H1 (cell line): ENCODE results near the gene RHOC.

ENCODE experiments used
- CREB1 ChIP-seq: IDR thresholded peaks from 2 replicates; pipeline ENCODE4 v1.6.1; 2012; ENCODE audit warnings: inconsistent platforms
- CTCF ChIP-seq, 3 experiments: IDR thresholded peaks; 1 replicate in 2 of 3; 2 replicates in 1 of 3; pipeline versions ENCODE4 v1.5.1 to v1.6.1; 2011; ENCODE audit warnings: low read length in 3 of 3, mild to moderate bottlenecking in 3 of 3, inconsistent platforms in 2 of 3, low read depth in 1 of 3, moderate library complexity in 1 of 3; ENCODE audit not compliant: insufficient read depth in 1 of 3; ENCODE audit errors: control extremely low read depth in 1 of 3
- EP300 ChIP-seq, 2 experiments: IDR thresholded peaks; 1 replicate in 1 of 2; 2 replicates in 1 of 2; pipeline ENCODE4 v1.6.1; 2011 to 2012; ENCODE audit warnings: low read depth in 2 of 2, low read length in 2 of 2, mild to moderate bottlenecking in 2 of 2, borderline replicate concordance in 1 of 2, inconsistent platforms in 1 of 2, moderate library complexity in 1 of 2
- EZH2 ChIP-seq: fragments of 200-600 bp; sonication (generic); IDR thresholded peaks from 2 replicates; pipeline ENCODE4 v1.7.1; 2012; ENCODE audit warnings: low read depth, mild to moderate bottlenecking, moderate library complexity, low read length, inconsistent platforms; ENCODE audit not compliant: severe bottlenecking
- JUND ChIP-seq: IDR thresholded peaks from 2 replicates; pipeline ENCODE4 v1.6.1; 2011; ENCODE audit warnings: mild to moderate bottlenecking, improper control_type of control experiment, low read length
- PHF8 ChIP-seq: fragments of 200-600 bp; sonication (generic); conservative IDR thresholded peaks from 2 replicates; pipeline ENCODE4 v1.7.1; 2012; ENCODE audit warnings: low read depth, mild to moderate bottlenecking, inconsistent platforms, low read length, moderate library complexity
- POLR2A ChIP-seq, 2 experiments: IDR thresholded peaks; 1 replicate in 1 of 2; 2 replicates in 1 of 2; pipeline ENCODE4 v1.6.1; 2011; ENCODE audit warnings: low read depth in 2 of 2, low read length in 2 of 2, mild to moderate bottlenecking in 2 of 2; ENCODE audit errors: control extremely low read depth in 1 of 2
- RFX5 ChIP-seq: IDR thresholded peaks from 2 replicates; pipeline ENCODE4 v1.6.1; 2011; ENCODE audit warnings: low read depth, low read length, improper control_type of control experiment, borderline replicate concordance
- SP2 ChIP-seq: IDR thresholded peaks from 2 replicates; pipeline ENCODE4 v1.6.1; 2012; ENCODE audit warnings: mild to moderate bottlenecking, low read length, inconsistent platforms
- SUZ12 ChIP-seq: fragments of 200-600 bp; sonication (generic); IDR thresholded peaks from 2 replicates; pipeline ENCODE4 v1.6.1; 2012; ENCODE audit warnings: mild to moderate bottlenecking, inconsistent platforms, low read length, moderate library complexity, mixed read lengths
- TAF1 ChIP-seq: IDR thresholded peaks from 2 replicates; pipeline ENCODE4 v1.6.1; 2011; ENCODE audit warnings: mild to moderate bottlenecking, low read depth, low read length

DNA sequence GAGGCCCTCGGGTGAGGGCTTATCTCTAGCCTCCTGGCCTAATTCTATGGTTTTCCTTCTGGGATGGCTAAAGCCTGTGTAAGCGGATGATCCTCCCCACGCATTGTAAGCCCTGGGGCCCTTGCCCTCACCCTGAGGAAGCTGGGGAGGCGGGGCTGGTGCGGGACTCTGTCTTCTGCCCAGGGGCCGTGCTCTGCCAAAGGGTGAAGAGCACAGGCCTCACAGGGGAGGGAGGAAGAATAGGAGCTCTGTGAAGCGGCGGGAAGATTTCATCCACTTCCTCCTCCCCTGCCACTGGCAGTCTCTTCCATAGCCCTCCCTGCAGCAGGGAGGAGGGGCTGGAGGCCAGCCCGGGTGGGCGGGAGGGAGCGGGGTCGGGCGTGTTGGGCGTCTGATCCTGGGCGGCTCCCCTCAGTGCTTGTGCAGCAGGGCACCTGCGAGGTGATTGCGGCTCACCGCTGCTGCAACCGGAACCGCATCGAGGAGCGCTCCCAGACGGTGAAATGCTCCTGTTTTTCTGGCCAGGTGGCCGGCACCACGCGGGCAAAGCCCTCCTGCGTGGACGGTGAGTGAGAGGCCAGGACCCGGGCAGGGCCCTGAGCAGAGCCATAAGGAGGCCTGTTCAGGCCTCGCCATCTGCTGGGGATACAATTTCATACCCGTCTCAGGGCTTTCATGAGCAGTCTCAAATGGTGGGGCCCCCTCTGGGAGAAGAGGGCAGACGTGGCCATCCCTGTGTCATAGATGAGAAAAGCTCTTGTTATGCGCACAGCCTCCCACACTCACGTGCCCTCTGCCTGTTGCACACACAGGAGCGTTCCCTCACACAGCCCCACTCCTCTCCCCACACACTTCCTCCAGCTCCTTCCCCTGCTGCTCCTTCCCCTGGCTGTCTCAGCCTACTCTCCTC, 15.9 kb upstream of the RHOC start:
- TF ChIP-seq CREB1 (no peak), SP2 (no peak), POLR2A (IDR thresholded peaks at IDR 0.05; ENCODE audit: control extremely low read depth in 1 of 2, low read depth in 2 of 2, low read length in 2 of 2) (no peak), CTCF (IDR thresholded peaks at IDR 0.05; ENCODE audit: control extremely low read depth in 1 of 3, insufficient read depth in 1 of 3, low read depth in 1 of 3, low read length in 3 of 3) (no peak), PHF8 (no peak), EZH2 (no peak), TAF1 (no peak), RFX5 (no peak), EP300 (IDR thresholded peaks at IDR 0.05; ENCODE audit: borderline replicate concordance in 1 of 2, low read depth in 2 of 2, low read length in 2 of 2) (no peak), SUZ12 (no peak), JUND (no peak)
